ENCODE results near the gene PRKCE. TPM values are rescaled to one million over a fixed set of nuclear protein-coding genes. Genes with fewer than 3 reads are reported as not detected.

The PRKCE gene
- total and polyA plus RNA-seq, 2 donors (not counting 1 experiment from before 2014, with no cell fraction given) = 23.6 to 271 TPM

GRCh38 chr2:46007412-46007811 is 355.9 kb downstream of the PRKCE start:
- Histone ChIP-seq H3K27me3 (replicated peaks in 1 of 4; ENCODE audit: control extremely low read depth in 1 of 4, control insufficient read depth in 3 of 4, insufficient read depth in 4 of 4, low read length in 3 of 4) (no peaks in the 10 kb centered on the region), H3K4me3 (ENCODE audit: control extremely low read depth in 1 of 5, extremely low read depth in 1 of 5, insufficient read depth in 1 of 5, low read depth in 2 of 5, low read length in 4 of 5) (no peak overlapping the region), H3K9me3 (ENCODE audit: control extremely low read depth in 1 of 3, control insufficient read depth in 2 of 3, insufficient read depth in 1 of 3, low read length in 2 of 3) (no peaks in the 10 kb centered on the region), H3K79me2 (ENCODE audit: control insufficient read depth, insufficient read depth, low read length) (no peaks in the 10 kb centered on the region), H3K4me1 (ENCODE audit: control insufficient read depth in 2 of 2, insufficient read depth in 2 of 2, low read length in 2 of 2) (no peaks in the 10 kb centered on the region), H3K36me3 (replicated peaks in 1 of 2; ENCODE audit: control extremely low read depth in 1 of 2, control insufficient read depth in 1 of 2, extremely low read depth in 1 of 2, insufficient read depth in 2 of 2, low read length in 1 of 2) (peaks cover 0 to 81% of the 10 kb centered on the region in 2 experiments), H3K27ac (ENCODE audit: low read length in 2 of 2) (no peak overlapping the region), H3K9ac (ENCODE audit: low read length) (no peak overlapping the region), H2AFZ (ENCODE audit: insufficient read depth, low read depth, low read length, poor library complexity, severe bottlenecking) (no peak overlapping the region), H4K20me1 (ENCODE audit: control insufficient read depth, insufficient read depth, low read length, poor library complexity, severe bottlenecking) (no peaks in the 10 kb centered on the region), H3K4me2 (replicated peaks; ENCODE audit: low read depth, low read length, poor library complexity, severe bottlenecking) (no peak overlapping the region)
- no peak for ATAC-seq (ENCODE audit: low read depth)
- Mint-ChIP-seq H3K27ac (no peak overlapping the region), H3K27me3 (no peaks in the 10 kb centered on the region), H3K4me3 (no peak overlapping the region), H3K4me1 (no peaks in the 10 kb centered on the region), H3K9me3 (ENCODE audit: insufficient read depth) (no peaks in the 10 kb centered on the region)
- 97% methylated on average over 11 of the region's 11 CpGs for WGBS (ENCODE audit: insufficient coverage)
- TF ChIP-seq EZH2 (IDR thresholded peaks at IDR 0.05; ENCODE audit: borderline replicate concordance, insufficient read depth, low read depth, low read length, poor library complexity, severe bottlenecking) (no peak), CTCF (IDR thresholded peaks at IDR 0.05) (no peak)
- intact Hi-C loops (cut with micrococcal nuclease) = no loop called here
- CTCF ChIA-PET = no interaction called here
- POLR2A ChIA-PET = no interaction called here
- DNase-seq = no peak

- TF ChIP-seq CTCF (IDR thresholded peaks at IDR 0.05) (no peak), EZH2 (IDR thresholded peaks at IDR 0.05; ENCODE audit: borderline replicate concordance, insufficient read depth, low read depth, low read length, poor library complexity, severe bottlenecking) (no peak)
- Histone ChIP-seq H3K9me3 (ENCODE audit: control extremely low read depth in 1 of 3, control insufficient read depth in 2 of 3, insufficient read depth in 1 of 3, low read length in 2 of 3) (no peaks in the 10 kb centered on the region), H4K20me1 (ENCODE audit: control insufficient read depth, insufficient read depth, low read length, poor library complexity, severe bottlenecking) (no peaks in the 10 kb centered on the region), H3K79me2 (ENCODE audit: control insufficient read depth, insufficient read depth, low read length) (no peaks in the 10 kb centered on the region), H3K36me3 (replicated peaks in 1 of 2; ENCODE audit: control extremely low read depth in 1 of 2, control insufficient read depth in 1 of 2, extremely low read depth in 1 of 2, insufficient read depth in 2 of 2, low read length in 1 of 2) (peaks cover 0 to 81% of the 10 kb centered on the region in 2 experiments), H3K4me3 (ENCODE audit: control extremely low read depth in 1 of 5, extremely low read depth in 1 of 5, insufficient read depth in 1 of 5, low read depth in 2 of 5, low read length in 4 of 5) (no peak overlapping the region), H3K27ac (ENCODE audit: low read length in 2 of 2) (no peak overlapping the region), H3K27me3 (replicated peaks in 1 of 4; ENCODE audit: control extremely low read depth in 1 of 4, control insufficient read depth in 3 of 4, insufficient read depth in 4 of 4, low read length in 3 of 4) (no peaks in the 10 kb centered on the region), H3K4me1 (ENCODE audit: control insufficient read depth in 2 of 2, insufficient read depth in 2 of 2, low read length in 2 of 2) (no peaks in the 10 kb centered on the region), H3K4me2 (replicated peaks; ENCODE audit: low read depth, low read length, poor library complexity, severe bottlenecking) (no peak overlapping the region), H2AFZ (ENCODE audit: insufficient read depth, low read depth, low read length, poor library complexity, severe bottlenecking) (no peak overlapping the region), H3K9ac (ENCODE audit: low read length) (no peak overlapping the region)
- H3K4me1 Mint-ChIP-seq = no peaks in the 10 kb centered on the region
- DNase-seq (no peak), ATAC-seq (ENCODE audit: low read depth) (no peak)
- 60% methylated on average over 3 of the region's 5 CpGs for WGBS (ENCODE audit: insufficient coverage)
- no peak overlapping the region for H3K4me3 Mint-ChIP-seq
- H3K27ac Mint-ChIP-seq = no peak overlapping the region
- H3K27me3 Mint-ChIP-seq = no peaks in the 10 kb centered on the region
- CTCF ChIA-PET = no interaction called here
- POLR2A ChIA-PET = no interaction called here
- no peaks in the 10 kb centered on the region for H3K9me3 Mint-ChIP-seq (ENCODE audit: insufficient read depth)
- intact Hi-C loops (cut with micrococcal nuclease) = no loop called here
These were observed 356.8 kb downstream of the PRKCE start for GRCh38 chr2:46008091-46008870.
